ENCODE results near the gene CD59. TPM values are rescaled to one million over a fixed set of nuclear protein-coding genes. Genes with fewer than 3 reads are reported as not detected.

The CD59 gene
- total and polyA plus RNA-seq, 2 of the 13 experiments (the other 11 are each of a cell fraction or from before 2014, with no cell fraction given) = 127 to 289 TPM

DNA sequence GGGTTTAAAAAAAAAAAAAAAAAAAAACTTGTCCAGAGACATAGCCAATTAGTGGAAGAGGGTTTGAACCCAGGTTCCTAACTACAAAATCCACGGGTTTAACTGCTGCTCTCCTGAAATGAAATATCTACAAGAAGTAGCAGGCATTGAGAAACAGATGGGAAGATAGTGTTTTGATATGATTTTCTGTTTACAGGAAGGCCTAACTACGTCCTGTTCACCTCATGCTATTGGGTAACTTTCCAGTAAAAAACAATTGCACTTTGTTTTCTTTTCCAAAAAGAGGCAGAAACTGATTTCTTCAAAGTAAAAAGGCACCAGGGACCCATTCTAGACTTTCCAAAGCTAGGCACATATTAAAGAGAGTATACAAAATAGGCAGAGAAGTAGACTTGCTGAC is 29.7 kb downstream of the CD59 start:
- Histone ChIP-seq H3K4me2 (ENCODE audit: low read depth, low read length) (peak overlapping the region; percentile 52), H3K4me3 (replicated peaks in 1 of 3; ENCODE audit: insufficient read depth in 1 of 3, low read depth in 2 of 3, low read length in 3 of 3) (no peak overlapping the region), H4K20me1 (ENCODE audit: insufficient read depth, low read length) (no peaks in the 10 kb centered on the region; the same call in 1 of the 2 replicates), H3K9me3 (ENCODE audit: low read length) (no peaks in the 10 kb centered on the region), H3K36me3 (replicated peaks in 1 of 2; ENCODE audit: control insufficient read depth in 1 of 2, insufficient read depth in 2 of 2, low read length in 2 of 2) (peaks cover 2 to 17% of the 10 kb centered on the region in 2 experiments; a peak in 4 of 5 replicates), H3K4me1 (ENCODE audit: insufficient read depth, low read length) (peaks cover 68% of the 10 kb centered on the region), H3K27me3 (ENCODE audit: control insufficient read depth in 1 of 2, insufficient read depth in 2 of 2, low read length in 2 of 2) (no peaks in the 10 kb centered on the region), H3K9ac (ENCODE audit: insufficient read depth, low read depth, low read length) (no peak overlapping the region), H2AFZ (ENCODE audit: low read length) (no peak overlapping the region), H3K27ac (ENCODE audit: extremely low read length, insufficient read depth, low read length) (peak overlapping the region; percentile 58), H3K79me2 (ENCODE audit: insufficient read depth, low read length) (no peaks in the 10 kb centered on the region)
- BruUV-seq (replicated peaks) = no TSS peak
- FAIRE-seq (no peak), ATAC-seq (no peak), DNase-seq (ENCODE audit: low spot score) (no peak)
- POLR2A ChIA-PET = interaction anchor here (0.9 to 2.3 kb wide), 3 partner anchors 9 to 30 kb away, joined by 3 to 14 read pairs (median 5); partner anchors contain the start of gene CD59
- intact Hi-C loops (cut with micrococcal nuclease; ENCODE audit: unreplicated experiment) = no loop called here
- 34% methylated on average over 2 of the region's 2 CpGs for WGBS (ENCODE audit: low lambda C conversion rate)
- in situ Hi-C loops (cut with HindIII; ENCODE audit: extremely low pct_ligation_motif_present, low pct_unique_long_range_greater_than_20kb) = no loop called here
- CTCF ChIA-PET (ENCODE audit: low intra/inter-chr PET ratio, low total read pairs) = interaction anchor here (0.6 kb wide), 1 partner anchor 164 kb away, joined by 3 read pairs; no protein-coding TSS in a partner anchor
- TF ChIP-seq, protein P1, sequence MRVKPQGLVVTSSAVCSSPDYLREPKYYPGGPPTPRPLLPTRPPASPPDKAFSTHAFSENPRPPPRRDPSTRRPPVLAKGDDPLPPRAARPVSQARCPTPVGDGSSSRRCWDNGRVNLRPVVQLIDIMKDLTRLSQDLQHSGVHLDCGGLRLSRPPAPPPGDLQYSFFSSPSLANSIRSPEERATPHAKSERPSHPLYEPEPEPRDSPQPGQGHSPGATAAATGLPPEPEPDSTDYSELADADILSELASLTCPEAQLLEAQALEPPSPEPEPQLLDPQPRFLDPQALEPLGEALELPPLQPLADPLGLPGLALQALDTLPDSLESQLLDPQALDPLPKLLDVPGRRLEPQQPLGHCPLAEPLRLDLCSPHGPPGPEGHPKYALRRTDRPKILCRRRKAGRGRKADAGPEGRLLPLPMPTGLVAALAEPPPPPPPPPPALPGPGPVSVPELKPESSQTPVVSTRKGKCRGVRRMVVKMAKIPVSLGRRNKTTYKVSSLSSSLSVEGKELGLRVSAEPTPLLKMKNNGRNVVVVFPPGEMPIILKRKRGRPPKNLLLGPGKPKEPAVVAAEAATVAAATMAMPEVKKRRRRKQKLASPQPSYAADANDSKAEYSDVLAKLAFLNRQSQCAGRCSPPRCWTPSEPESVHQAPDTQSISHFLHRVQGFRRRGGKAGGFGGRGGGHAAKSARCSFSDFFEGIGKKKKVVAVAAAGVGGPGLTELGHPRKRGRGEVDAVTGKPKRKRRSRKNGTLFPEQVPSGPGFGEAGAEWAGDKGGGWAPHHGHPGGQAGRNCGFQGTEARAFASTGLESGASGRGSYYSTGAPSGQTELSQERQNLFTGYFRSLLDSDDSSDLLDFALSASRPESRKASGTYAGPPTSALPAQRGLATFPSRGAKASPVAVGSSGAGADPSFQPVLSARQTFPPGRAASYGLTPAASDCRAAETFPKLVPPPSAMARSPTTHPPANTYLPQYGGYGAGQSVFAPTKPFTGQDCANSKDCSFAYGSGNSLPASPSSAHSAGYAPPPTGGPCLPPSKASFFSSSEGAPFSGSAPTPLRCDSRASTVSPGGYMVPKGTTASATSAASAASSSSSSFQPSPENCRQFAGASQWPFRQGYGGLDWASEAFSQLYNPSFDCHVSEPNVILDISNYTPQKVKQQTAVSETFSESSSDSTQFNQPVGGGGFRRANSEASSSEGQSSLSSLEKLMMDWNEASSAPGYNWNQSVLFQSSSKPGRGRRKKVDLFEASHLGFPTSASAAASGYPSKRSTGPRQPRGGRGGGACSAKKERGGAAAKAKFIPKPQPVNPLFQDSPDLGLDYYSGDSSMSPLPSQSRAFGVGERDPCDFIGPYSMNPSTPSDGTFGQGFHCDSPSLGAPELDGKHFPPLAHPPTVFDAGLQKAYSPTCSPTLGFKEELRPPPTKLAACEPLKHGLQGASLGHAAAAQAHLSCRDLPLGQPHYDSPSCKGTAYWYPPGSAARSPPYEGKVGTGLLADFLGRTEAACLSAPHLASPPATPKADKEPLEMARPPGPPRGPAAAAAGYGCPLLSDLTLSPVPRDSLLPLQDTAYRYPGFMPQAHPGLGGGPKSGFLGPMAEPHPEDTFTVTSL (CRISPR knock-in tag; IDR thresholded peaks at IDR 0.05; ENCODE audit: borderline replicate concordance) = 0 out of 2 replicates have a peak, but pooled peaks have one; percentile 26
- TF ChIP-seq SAP130 (CRISPR knock-in tag; IDR thresholded peaks at IDR 0.05; ENCODE audit: low read depth) = peak; percentile 36; the same call in 1 of the 2 replicates
- no peak for TF ChIP-seq ZBTB37 (CRISPR knock-in tag; IDR thresholded peaks at IDR 0.05)
- TF ChIP-seq EP300 (IDR thresholded peaks at IDR 0.05; ENCODE audit: low read depth in 2 of 2, low read length in 2 of 2) = 0 out of 4 replicates have a peak, but pooled peaks of 1 of the 2 experiments have one; percentile 13
- no peak for TF ChIP-seq EP300 (CRISPR knock-in tag; IDR thresholded peaks at IDR 0.05; ENCODE audit: borderline replicate concordance)
- no peak for TF ChIP-seq ZBTB2 (CRISPR knock-in tag; IDR thresholded peaks at IDR 0.05; ENCODE audit: low read depth)
- no peak for TF ChIP-seq KAT2B (IDR thresholded peaks at IDR 0.05; ENCODE audit: borderline replicate concordance, low read depth, low read length)
- TF ChIP-seq CEBPG (CRISPR knock-in tag; IDR thresholded peaks at IDR 0.05) = peak; percentile 42
- peak; percentile 64; the same call in 1 of the 2 replicates for TF ChIP-seq SOX5 (CRISPR knock-in tag; IDR thresholded peaks at IDR 0.05; ENCODE audit: borderline replicate concordance)
- peak; percentile 16; the same call in 1 of the 2 replicates for TF ChIP-seq ARID5B (CRISPR knock-in tag; IDR thresholded peaks at IDR 0.05)
- 0 out of 2 replicates have a peak, but pooled peaks have one; percentile 10 for TF ChIP-seq CEBPB (IDR thresholded peaks at IDR 0.05; ENCODE audit: borderline replicate concordance, low read depth, low read length)

Measured in HepG2 (cell line).